Erythroblast (primary cell): ENCODE data around the gene SRBD1.

Experiments used
- GATA1 ChIP-seq: IDR thresholded peaks from 2 replicates; pipeline ENCODE4 v1.6.1; 2011; ENCODE audit warnings: low read depth, mild to moderate bottlenecking, control low read depth, low read length, moderate library complexity
- POLR2A ChIP-seq: IDR thresholded peaks from 2 replicates; pipeline ENCODE4 v1.6.1; 2011; ENCODE audit warnings: mild to moderate bottlenecking, low read length

- TF ChIP-seq POLR2A (no peak), GATA1 (no peak)
Measured at GRCh38 chr2:45370369-45370768, 240.7 kb downstream of the SRBD1 start.
